Neural progenitor cell (in vitro differentiated cells): ENCODE data around the gene DLX6.

Source experiments
- CTCF ChIP-seq: fragments of 200-600 bp; sonication (generic); IDR thresholded peaks from 2 replicates; pipeline ENCODE4 v1.5.1; 2017; ENCODE audit warnings: antibody characterized with exemption, mild to moderate bottlenecking
- EZH2 ChIP-seq: fragments of 200-600 bp; sonication (generic); IDR thresholded peaks from 2 replicates; pipeline ENCODE4 v1.6.1; 2017; ENCODE audit warnings: antibody characterized with exemption, mild to moderate bottlenecking, moderate library complexity
- EZH2phosphoT487 ChIP-seq: fragments of 200-600 bp; sonication (generic); IDR thresholded peaks from 2 replicates; pipeline ENCODE4 v1.6.1; 2017; ENCODE audit warnings: antibody characterized with exemption

GRCh38 chr7:97024209-97025129 is 19.1 kb downstream of the DLX6 start, which contains the start of gene DLX5:
- TF ChIP-seq CTCF (no peak), EZH2phosphoT487 (peak; percentile 40), EZH2 (peak; percentile 59)
